Measurements from ENCODE around the gene SHE. TPM values are rescaled to one million over a fixed set of nuclear protein-coding genes. Genes with fewer than 3 reads are reported as not detected.

The SHE gene
- total and polyA plus RNA-seq, 10 of the 15 experiments (the other 5 are each of a cell fraction or from before 2014, with no cell fraction given), result under 0.01 to 0.05 (median 0.03) TPM; not detected in 3

GRCh38 chr1:154521695-154522094 lies 19.5 kb upstream of the SHE start:
- ChIA-PET POLR2A (no interaction called here), CTCF (interaction anchor here (4.1 kb wide), 1 partner anchor 42 kb away, joined by 21 read pairs; no protein-coding TSS in a partner anchor)
- BruUV-seq (replicated peaks), result no TSS peak

GRCh38 chr1:154520333-154520732 lies 18.1 kb upstream of the SHE start:
- no peak overlapping the region for H3K27ac ChIP-seq (ENCODE audit: control insufficient read depth, insufficient read depth)
- intact Hi-C loops (cut with micrococcal nuclease; ENCODE audit: unreplicated experiment) (no loop called here), in situ Hi-C loops (cut with MboI) (no loop called here)
- no peak overlapping the region for H3K9ac ChIP-seq (ENCODE audit: control insufficient read depth, insufficient read depth, low read length)
- ChIA-PET SMC1A (ENCODE audit: uncharacterized antibody, unreplicated experiment) (interaction anchor here (1.3 to 2.5 kb wide), 2 partner anchors 24 to 39 kb away, joined by 6 to 9 read pairs; no protein-coding TSS in a partner anchor), CTCF (interaction anchor here (1.1 to 4.1 kb wide), 3 partner anchors 26 to 40 kb away, joined by 3 to 21 read pairs (median 7); no protein-coding TSS in a partner anchor), RAD21 (ENCODE audit: unreplicated experiment) (interaction anchor here (1.3 kb wide), 1 partner anchor 39 kb away, joined by 4 read pairs; no protein-coding TSS in a partner anchor), POLR2A (interaction anchor here (0.8 kb wide), 1 partner anchor 23 kb away, joined by 4 read pairs; no protein-coding TSS in a partner anchor)
- 15% methylated on average over 3 of the region's 3 CpGs for WGBS (ENCODE audit: insufficient coverage, insufficient replicate concordance, low lambda C conversion rate, missing lambda C conversion rate)
- FAIRE-seq (no peak), ATAC-seq (peak; percentile 47; the same call in 1 of the 3 replicates), DNase-seq (ENCODE audit: low read depth, low spot score) (no peak)
- H3K4me3 ChIP-seq, result no peak overlapping the region
- H2AFZ ChIP-seq (ENCODE audit: control insufficient read depth, low read depth, low read length), result no peak overlapping the region
- H3K4me1 ChIP-seq (ENCODE audit: control insufficient read depth, insufficient read depth, low read length), result no peaks in the 10 kb centered on the region
- BruUV-seq (replicated peaks), result no TSS peak
- peaks cover 0 to 1% of the 10 kb centered on the region in 2 experiments; a peak in 2 of 4 replicates for H3K27me3 ChIP-seq (replicated peaks in 1 of 2; ENCODE audit: control insufficient read depth in 2 of 2, insufficient read depth in 2 of 2, low read length in 1 of 2)
- H3K4me2 ChIP-seq (ENCODE audit: control insufficient read depth, insufficient read depth), result no peak overlapping the region
- H3K79me2 ChIP-seq (ENCODE audit: control insufficient read depth, insufficient read depth, low read length), result no peaks in the 10 kb centered on the region
- no peaks in the 10 kb centered on the region for H3K36me3 ChIP-seq (ENCODE audit: control insufficient read depth in 2 of 2, insufficient read depth in 2 of 2, low read length in 1 of 2)
- no peaks in the 10 kb centered on the region for H4K20me1 ChIP-seq (ENCODE audit: control insufficient read depth, insufficient read depth)
- H3K9me3 ChIP-seq (replicated peaks; ENCODE audit: control insufficient read depth, insufficient read depth, low read length), result no peaks in the 10 kb centered on the region
- TF ChIP-seq KDM1A (IDR thresholded peaks at IDR 0.05; ENCODE audit: borderline replicate concordance) (no peak), ETV6 (conservative IDR thresholded peaks at IDR 0.05 in 1 of 2, IDR thresholded peaks at IDR 0.05 in 1 of 2; ENCODE audit: borderline replicate concordance in 1 of 2, low read depth in 1 of 2) (no peak), RBBP5 (conservative IDR thresholded peaks at IDR 0.05) (no peak), RAD51 (IDR thresholded peaks at IDR 0.05) (no peak), SP1 (IDR thresholded peaks at IDR 0.05; ENCODE audit: low read depth, low read length) (no peak), ESRRA (IDR thresholded peaks at IDR 0.05; ENCODE audit: low read length) (no peak), SUPT20H (IDR thresholded peaks at IDR 0.05; ENCODE audit: borderline replicate concordance, control insufficient read depth, low read depth, low read length) (no peak), POLR2AphosphoS5 (IDR thresholded peaks at IDR 0.05; ENCODE audit: low read length) (no peak), PRDM15 (CRISPR knock-in tag; IDR thresholded peaks at IDR 0.05) (no peak)

More at GRCh38 chr1:154521695-154522094, 19.5 kb upstream of the SHE start:
- H3K79me2 ChIP-seq (ENCODE audit: control insufficient read depth, insufficient read depth, low read length), result no peaks in the 10 kb centered on the region
- H2AFZ ChIP-seq (ENCODE audit: control insufficient read depth, low read depth, low read length), result no peak overlapping the region
- SMC1A ChIA-PET (ENCODE audit: uncharacterized antibody, unreplicated experiment), result interaction anchor here (0.9 to 2.5 kb wide), 3 partner anchors 9 to 25 kb away, joined by 3 to 9 read pairs (median 3); no protein-coding TSS in a partner anchor
- no peak overlapping the region for H3K4me3 ChIP-seq
- in situ Hi-C loops (cut with MboI) (no loop called here), intact Hi-C loops (cut with micrococcal nuclease; ENCODE audit: unreplicated experiment) (no loop called here)
- H3K36me3 ChIP-seq (ENCODE audit: control insufficient read depth in 2 of 2, insufficient read depth in 2 of 2, low read length in 1 of 2), result no peaks in the 10 kb centered on the region
- FAIRE-seq (no peak), DNase-seq (ENCODE audit: low read depth, low spot score) (no peak), ATAC-seq (no peak)
- RAD21 ChIA-PET (ENCODE audit: unreplicated experiment), result interaction anchor here (1.3 kb wide), 1 partner anchor 41 kb away, joined by 4 read pairs; no protein-coding TSS in a partner anchor
- H3K4me2 ChIP-seq (ENCODE audit: control insufficient read depth, insufficient read depth), result no peak overlapping the region
- H3K4me1 ChIP-seq (ENCODE audit: control insufficient read depth, insufficient read depth, low read length), result no peaks in the 10 kb centered on the region
- H4K20me1 ChIP-seq (ENCODE audit: control insufficient read depth, insufficient read depth), result no peaks in the 10 kb centered on the region
- TF ChIP-seq ETV6 (conservative IDR thresholded peaks at IDR 0.05 in 1 of 2, IDR thresholded peaks at IDR 0.05 in 1 of 2; ENCODE audit: borderline replicate concordance in 1 of 2, low read depth in 1 of 2) (no peak), JUNB (IDR thresholded peaks at IDR 0.05) (no peak), ZNF24 (IDR thresholded peaks at IDR 0.05) (no peak), ZZZ3 (IDR thresholded peaks at IDR 0.05; ENCODE audit: control insufficient read depth, insufficient read length, low read depth) (no peak), ATF3 (IDR thresholded peaks at IDR 0.05; ENCODE audit: borderline replicate concordance, extremely low read depth, low read depth, low read length) (no peak), ATF7 (IDR thresholded peaks at IDR 0.05; ENCODE audit: low read depth) (no peak), CHD2 (IDR thresholded peaks at IDR 0.05; ENCODE audit: borderline replicate concordance, low read depth, low read length) (no peak), BHLHE40 (IDR thresholded peaks at IDR 0.05; ENCODE audit: borderline replicate concordance in 1 of 2, low read depth in 2 of 2, low read length in 1 of 2) (no peak), LARP7 (IDR thresholded peaks at IDR 0.05) (no peak)
- H3K9me3 ChIP-seq (replicated peaks; ENCODE audit: control insufficient read depth, insufficient read depth, low read length), result no peaks in the 10 kb centered on the region
- no peak overlapping the region for H3K9ac ChIP-seq (ENCODE audit: control insufficient read depth, insufficient read depth, low read length)
- no peaks in the 10 kb centered on the region; a peak in 1 of 4 replicates for H3K27me3 ChIP-seq (replicated peaks in 1 of 2; ENCODE audit: control insufficient read depth in 2 of 2, insufficient read depth in 2 of 2, low read length in 1 of 2)
- WGBS (ENCODE audit: insufficient coverage, insufficient replicate concordance, low lambda C conversion rate, missing lambda C conversion rate), result 14% methylated on average over 3 of the region's 3 CpGs
- no peak overlapping the region for H3K27ac ChIP-seq (ENCODE audit: control insufficient read depth, insufficient read depth)

Measured in GM12878 (cell line).